ENCODE results near the gene LHX5.

DNA sequence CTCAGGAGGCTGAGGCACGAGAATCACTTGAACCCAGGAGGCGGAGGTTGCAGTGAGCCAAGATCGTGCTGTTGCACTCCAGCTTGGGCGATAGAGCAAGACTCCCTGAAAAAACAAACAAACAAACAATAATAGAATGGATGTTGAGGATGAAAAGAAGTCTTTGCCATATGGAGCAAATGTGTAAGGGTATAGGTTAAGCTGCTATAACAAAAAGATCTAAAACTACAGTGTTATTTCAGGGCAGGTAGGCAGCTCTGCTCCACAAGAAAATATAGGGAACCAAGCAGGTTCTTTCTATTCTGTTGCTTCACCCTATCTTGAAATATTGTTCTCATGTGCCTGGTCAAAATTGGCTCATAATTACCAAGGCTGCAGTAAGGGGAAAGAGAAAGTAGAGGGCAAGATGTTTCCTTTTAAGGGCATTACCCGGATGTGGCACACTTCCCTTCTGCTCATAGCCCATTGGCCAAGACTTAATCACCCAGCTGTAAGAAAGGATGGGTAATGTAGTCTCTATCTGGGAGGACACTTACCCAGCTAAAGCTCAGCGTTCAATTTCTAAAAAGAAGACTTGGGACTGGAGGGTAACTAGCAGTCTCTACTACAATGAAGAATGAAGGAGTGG lies 26.0 kb downstream of the LHX5 start:
- no peak for TF ChIP-seq POLR2A (IDR thresholded peaks at IDR 0.05)
- TF ChIP-seq, protein P1, sequence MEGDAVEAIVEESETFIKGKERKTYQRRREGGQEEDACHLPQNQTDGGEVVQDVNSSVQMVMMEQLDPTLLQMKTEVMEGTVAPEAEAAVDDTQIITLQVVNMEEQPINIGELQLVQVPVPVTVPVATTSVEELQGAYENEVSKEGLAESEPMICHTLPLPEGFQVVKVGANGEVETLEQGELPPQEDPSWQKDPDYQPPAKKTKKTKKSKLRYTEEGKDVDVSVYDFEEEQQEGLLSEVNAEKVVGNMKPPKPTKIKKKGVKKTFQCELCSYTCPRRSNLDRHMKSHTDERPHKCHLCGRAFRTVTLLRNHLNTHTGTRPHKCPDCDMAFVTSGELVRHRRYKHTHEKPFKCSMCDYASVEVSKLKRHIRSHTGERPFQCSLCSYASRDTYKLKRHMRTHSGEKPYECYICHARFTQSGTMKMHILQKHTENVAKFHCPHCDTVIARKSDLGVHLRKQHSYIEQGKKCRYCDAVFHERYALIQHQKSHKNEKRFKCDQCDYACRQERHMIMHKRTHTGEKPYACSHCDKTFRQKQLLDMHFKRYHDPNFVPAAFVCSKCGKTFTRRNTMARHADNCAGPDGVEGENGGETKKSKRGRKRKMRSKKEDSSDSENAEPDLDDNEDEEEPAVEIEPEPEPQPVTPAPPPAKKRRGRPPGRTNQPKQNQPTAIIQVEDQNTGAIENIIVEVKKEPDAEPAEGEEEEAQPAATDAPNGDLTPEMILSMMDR (IDR thresholded peaks at IDR 0.05): no peak

All from esophagus squamous epithelium (tissue), 4 donors.